Measurements from ENCODE around the gene PPP6R2. TPM values are rescaled to one million over a fixed set of nuclear protein-coding genes. Genes with fewer than 3 reads are reported as not detected.

Gene PPP6R2
- total and polyA plus RNA-seq, 9 of the 15 experiments (the other 6 are each of a cell fraction or from before 2014, with no cell fraction given) = 0.32 to 39.8 (median 21.4) TPM

DNA sequence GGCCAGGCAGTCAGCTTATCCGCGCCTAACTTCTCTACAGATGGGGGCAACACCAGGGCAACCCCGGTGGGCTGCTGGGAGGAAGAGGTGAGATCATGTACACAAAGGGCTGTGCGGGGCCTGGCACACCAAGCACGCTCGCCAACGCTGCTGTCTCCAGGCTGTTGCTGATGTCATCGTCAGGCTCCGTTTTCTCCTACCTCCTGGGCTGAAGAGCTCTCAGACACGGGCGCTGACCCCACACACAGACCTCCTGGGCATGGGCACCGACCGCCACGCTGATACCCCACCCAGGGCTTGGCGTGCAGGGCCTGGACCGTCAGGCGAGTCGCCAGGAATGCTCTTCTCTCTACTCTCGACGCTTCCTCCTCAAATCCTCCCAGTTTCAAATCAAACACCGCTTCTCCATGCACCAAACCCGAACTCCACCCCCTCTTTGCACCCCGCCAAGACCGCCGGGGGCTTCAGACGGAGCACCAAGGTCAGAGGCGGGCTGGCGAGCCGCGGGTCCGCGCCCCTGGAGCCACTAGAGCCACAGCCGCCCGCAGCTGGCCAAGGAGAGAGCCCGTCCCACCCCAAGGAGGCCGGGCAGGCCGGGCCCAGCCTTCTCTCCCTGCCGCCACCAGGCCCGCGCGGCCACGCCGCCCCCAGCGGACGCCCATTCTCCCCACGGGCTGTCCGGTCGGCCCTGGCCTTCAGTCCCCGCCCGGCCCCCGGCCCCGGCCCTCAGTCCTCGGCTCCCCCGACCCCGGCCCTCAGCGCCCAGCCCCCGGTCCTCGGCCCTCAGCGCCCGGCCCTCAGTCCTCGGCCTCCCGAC lies 130.9 kb downstream of the PPP6R2 start (continued):
- TF ChIP-seq, protein P1, sequence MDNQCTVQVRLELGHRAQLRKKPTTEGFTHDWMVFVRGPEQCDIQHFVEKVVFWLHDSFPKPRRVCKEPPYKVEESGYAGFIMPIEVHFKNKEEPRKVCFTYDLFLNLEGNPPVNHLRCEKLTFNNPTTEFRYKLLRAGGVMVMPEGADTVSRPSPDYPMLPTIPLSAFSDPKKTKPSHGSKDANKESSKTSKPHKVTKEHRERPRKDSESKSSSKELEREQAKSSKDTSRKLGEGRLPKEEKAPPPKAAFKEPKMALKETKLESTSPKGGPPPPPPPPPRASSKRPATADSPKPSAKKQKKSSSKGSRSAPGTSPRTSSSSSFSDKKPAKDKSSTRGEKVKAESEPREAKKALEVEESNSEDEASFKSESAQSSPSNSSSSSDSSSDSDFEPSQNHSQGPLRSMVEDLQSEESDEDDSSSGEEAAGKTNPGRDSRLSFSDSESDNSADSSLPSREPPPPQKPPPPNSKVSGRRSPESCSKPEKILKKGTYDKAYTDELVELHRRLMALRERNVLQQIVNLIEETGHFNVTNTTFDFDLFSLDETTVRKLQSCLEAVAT (IDR thresholded peaks at IDR 0.05) = no peak
- TF ChIP-seq POLR2AphosphoS5 (IDR thresholded peaks at IDR 0.05; ENCODE audit: control insufficient read depth, insufficient read depth, low read depth, low read length) (no peak), ZNF444 (CRISPR knock-in tag; IDR thresholded peaks at IDR 0.05) (no peak), ZC3H8 (IDR thresholded peaks at IDR 0.05) (no peak), NR1H2 (CRISPR knock-in tag; IDR thresholded peaks at IDR 0.05) (no peak), SAP30 (IDR thresholded peaks at IDR 0.05; ENCODE audit: borderline replicate concordance, insufficient read depth, low read depth, low read length, poor library complexity, severe bottlenecking) (peak; percentile 37), DPF2 (IDR thresholded peaks at IDR 0.05) (no peak), TBL1XR1 (IDR thresholded peaks at IDR 0.05; ENCODE audit: low read length in 2 of 2) (no peak), SLC30A9 (CRISPR knock-in tag; IDR thresholded peaks at IDR 0.05) (no peak), RBBP5 (IDR thresholded peaks at IDR 0.05; ENCODE audit: borderline replicate concordance, insufficient read depth, low read length, poor library complexity, severe bottlenecking) (no peak), CBX5 (IDR thresholded peaks at IDR 0.05; ENCODE audit: borderline replicate concordance, low read depth) (no peak), ZFP91 (CRISPR knock-in tag; IDR thresholded peaks at IDR 0.05) (no peak), KLF1 (tag; IDR thresholded peaks at IDR 0.05) (no peak), ZNF253 (CRISPR knock-in tag; conservative IDR thresholded peaks at IDR 0.05) (no peak), SIN3A (IDR thresholded peaks at IDR 0.05; ENCODE audit: borderline replicate concordance in 2 of 2, control insufficient read depth in 1 of 2, low read depth in 2 of 2, low read length in 2 of 2) (peak in 1 of 2 experiments; percentile 70; a peak in 1 of 4 replicates), NR2F6 (CRISPR knock-in tag; IDR thresholded peaks at IDR 0.05) (no peak)
- TF ChIP-seq, protein P2, sequence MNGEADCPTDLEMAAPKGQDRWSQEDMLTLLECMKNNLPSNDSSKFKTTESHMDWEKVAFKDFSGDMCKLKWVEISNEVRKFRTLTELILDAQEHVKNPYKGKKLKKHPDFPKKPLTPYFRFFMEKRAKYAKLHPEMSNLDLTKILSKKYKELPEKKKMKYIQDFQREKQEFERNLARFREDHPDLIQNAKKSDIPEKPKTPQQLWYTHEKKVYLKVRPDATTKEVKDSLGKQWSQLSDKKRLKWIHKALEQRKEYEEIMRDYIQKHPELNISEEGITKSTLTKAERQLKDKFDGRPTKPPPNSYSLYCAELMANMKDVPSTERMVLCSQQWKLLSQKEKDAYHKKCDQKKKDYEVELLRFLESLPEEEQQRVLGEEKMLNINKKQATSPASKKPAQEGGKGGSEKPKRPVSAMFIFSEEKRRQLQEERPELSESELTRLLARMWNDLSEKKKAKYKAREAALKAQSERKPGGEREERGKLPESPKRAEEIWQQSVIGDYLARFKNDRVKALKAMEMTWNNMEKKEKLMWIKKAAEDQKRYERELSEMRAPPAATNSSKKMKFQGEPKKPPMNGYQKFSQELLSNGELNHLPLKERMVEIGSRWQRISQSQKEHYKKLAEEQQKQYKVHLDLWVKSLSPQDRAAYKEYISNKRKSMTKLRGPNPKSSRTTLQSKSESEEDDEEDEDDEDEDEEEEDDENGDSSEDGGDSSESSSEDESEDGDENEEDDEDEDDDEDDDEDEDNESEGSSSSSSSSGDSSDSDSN (IDR thresholded peaks at IDR 0.05; ENCODE audit: borderline replicate concordance in 1 of 2, low read depth in 2 of 2, low read length in 2 of 2) = 0 out of 4 replicates have a peak, but pooled peaks have one; percentile 39 to 58
- TF ChIP-seq, protein P3, sequence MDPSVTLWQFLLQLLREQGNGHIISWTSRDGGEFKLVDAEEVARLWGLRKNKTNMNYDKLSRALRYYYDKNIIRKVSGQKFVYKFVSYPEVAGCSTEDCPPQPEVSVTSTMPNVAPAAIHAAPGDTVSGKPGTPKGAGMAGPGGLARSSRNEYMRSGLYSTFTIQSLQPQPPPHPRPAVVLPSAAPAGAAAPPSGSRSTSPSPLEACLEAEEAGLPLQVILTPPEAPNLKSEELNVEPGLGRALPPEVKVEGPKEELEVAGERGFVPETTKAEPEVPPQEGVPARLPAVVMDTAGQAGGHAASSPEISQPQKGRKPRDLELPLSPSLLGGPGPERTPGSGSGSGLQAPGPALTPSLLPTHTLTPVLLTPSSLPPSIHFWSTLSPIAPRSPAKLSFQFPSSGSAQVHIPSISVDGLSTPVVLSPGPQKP (CRISPR knock-in tag; IDR thresholded peaks at IDR 0.05) = no peak
- TF ChIP-seq, protein P4, sequence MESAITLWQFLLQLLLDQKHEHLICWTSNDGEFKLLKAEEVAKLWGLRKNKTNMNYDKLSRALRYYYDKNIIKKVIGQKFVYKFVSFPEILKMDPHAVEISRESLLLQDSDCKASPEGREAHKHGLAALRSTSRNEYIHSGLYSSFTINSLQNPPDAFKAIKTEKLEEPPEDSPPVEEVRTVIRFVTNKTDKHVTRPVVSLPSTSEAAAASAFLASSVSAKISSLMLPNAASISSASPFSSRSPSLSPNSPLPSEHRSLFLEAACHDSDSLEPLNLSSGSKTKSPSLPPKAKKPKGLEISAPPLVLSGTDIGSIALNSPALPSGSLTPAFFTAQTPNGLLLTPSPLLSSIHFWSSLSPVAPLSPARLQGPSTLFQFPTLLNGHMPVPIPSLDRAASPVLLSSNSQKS (CRISPR knock-in tag; IDR thresholded peaks at IDR 0.05) = no peak
